Muscle layer of duodenum (tissue), 2 donors: ENCODE measurements around the gene ABHD8.

ENCODE experiments used
- H3K27ac ChIP-seq: one replicate; pipeline ENCODE4 v1.7.0; 2013; ENCODE audit warnings: mild to moderate bottlenecking, low read length
- H3K27me3 ChIP-seq: one replicate; pipeline ENCODE4 v1.7.0; 2013; ENCODE audit warnings: low read depth, mild to moderate bottlenecking, control low read depth, low read length
- H3K36me3 ChIP-seq, 2 donors: one replicate each; pipeline ENCODE4 v1.7.0; 2013; ENCODE audit warnings: low read length in 2 of 2, control low read depth in 1 of 2, mild to moderate bottlenecking in 1 of 2; ENCODE audit not compliant: insufficient read depth in 2 of 2, control insufficient read depth in 1 of 2
- H3K4me1 ChIP-seq, 2 donors: one replicate each; pipeline ENCODE4 v1.7.0; 2013; ENCODE audit warnings: low read length in 2 of 2, mild to moderate bottlenecking in 2 of 2, control low read depth in 1 of 2, moderate library complexity in 1 of 2; ENCODE audit not compliant: insufficient read depth in 2 of 2, control insufficient read depth in 1 of 2
- H3K4me3 ChIP-seq, 2 donors: one replicate each; pipeline ENCODE4 v1.7.0; 2013; ENCODE audit warnings: low read length in 2 of 2, low read depth in 1 of 2, mild to moderate bottlenecking in 1 of 2
- H3K9me3 ChIP-seq, 2 donors: one replicate each; pipeline ENCODE4 v1.7.0; 2013; ENCODE audit warnings: low read length in 2 of 2, control low read depth in 1 of 2, mild to moderate bottlenecking in 1 of 2; ENCODE audit not compliant: control insufficient read depth in 1 of 2
- donor health status: healthy.

ABHD8 gene

DNA sequence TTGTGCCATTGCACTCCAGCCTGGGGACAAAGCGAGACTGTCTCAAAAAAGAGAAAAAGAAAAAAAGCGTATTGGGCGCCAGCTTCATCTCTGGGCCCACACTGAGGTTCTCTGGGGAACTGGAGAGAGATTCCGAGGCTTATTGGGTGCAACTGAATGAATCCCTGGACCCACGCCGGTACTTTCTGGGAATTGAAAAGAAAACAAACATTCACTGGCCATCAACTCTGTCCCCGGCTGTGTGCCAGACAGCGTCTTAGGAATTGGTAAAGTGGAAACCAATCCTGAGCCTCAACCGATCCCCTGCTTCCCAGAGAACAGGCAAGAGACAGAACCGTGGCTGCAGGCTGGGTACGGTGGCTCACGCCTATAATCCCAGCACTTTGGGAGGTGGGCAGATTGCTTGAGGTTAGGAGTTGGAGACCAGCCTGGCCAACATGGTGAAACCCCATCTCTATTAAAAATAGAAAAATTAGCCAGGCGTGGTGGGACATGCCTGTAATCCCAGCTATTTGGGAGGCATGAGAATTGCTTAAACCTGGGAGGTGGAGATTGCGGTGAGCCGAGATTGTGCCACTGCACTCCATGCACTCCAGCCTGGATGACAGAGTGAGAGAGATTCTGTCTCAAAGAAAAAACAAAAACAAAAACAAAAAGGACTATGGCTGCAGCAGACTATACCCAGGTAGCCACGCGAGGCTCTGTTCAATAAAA is 22.8 kb upstream of the ABHD8 start:
- H3K36me3 ChIP-seq: peaks cover 0 to 22% of the 10 kb centered on the region in 2 donors
- no peak overlapping the region for H3K27ac ChIP-seq
- no peaks in the 10 kb centered on the region for H3K9me3 ChIP-seq
- no peak overlapping the region for H3K4me3 ChIP-seq
- H3K4me1 ChIP-seq: peaks cover 0 to 17% of the 10 kb centered on the region in 2 donors
- peaks cover 18% of the 10 kb centered on the region for H3K27me3 ChIP-seq

DNA sequence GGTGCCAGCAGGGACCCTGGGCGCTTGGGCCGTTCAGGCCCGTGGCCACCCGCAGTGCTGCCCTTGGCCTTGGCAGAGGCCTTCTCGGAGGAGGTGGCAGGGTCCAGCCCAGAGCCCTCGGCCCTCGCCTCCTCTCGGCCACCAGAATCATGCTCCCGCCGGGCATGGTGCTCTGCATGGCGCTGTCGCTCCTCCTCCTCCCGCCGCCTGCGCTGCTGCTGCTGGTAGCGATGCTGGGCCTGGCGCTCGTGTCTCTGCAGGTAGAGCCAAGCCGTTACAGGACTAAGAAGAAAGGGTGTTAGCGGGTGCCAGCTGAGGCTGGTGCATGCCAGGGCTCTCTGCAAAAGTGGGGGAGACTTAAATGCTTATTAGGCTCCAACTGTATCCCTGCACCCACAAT is 21.9 kb upstream of the ABHD8 start:
- H3K4me1 ChIP-seq: peaks cover 0 to 17% of the 10 kb centered on the region in 2 donors
- H3K27me3 ChIP-seq: peaks cover 11% of the 10 kb centered on the region
- no peak overlapping the region for H3K27ac ChIP-seq
- no peak overlapping the region for H3K4me3 ChIP-seq
- H3K36me3 ChIP-seq: peaks cover 5 to 23% of the 10 kb centered on the region in 2 donors
- no peaks in the 10 kb centered on the region for H3K9me3 ChIP-seq

DNA sequence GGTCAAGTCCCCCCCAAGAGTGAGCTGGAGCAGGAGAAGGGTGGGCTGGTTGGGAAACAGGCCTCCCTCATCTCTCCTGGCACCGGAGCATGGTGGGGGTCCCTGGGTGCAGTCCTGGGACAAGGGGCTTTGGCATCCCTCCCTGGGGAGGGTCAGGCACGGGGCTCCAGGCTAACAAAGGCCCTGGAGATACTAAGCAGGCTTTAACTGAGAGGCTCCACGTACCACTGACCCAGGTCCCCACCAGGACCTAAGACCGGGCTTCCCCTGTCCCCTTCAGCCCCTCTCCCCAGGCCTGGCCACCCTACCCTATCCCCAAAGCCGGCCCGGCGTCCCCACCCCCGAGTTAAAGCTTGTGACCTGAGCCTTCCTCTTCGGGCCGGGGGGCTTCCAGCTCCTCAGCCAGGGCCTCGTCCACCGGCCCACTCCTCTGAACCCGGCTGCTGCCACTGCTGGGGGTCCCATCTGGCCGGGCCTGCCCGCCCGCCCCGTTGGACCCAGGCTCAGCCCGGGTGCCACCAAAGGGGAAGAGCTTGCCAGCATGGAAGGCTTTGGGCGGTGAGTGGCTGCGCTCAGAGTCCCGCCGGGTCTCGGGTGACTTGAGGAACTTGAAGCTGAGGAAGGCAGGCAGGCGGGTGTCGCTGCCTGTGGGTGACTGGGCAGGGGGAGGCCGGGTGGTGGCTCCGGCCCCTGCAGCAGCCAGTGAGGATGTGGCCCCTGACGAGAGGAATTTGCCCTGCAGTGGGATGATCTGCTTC is 21.3 kb upstream of the ABHD8 start:
- H3K27me3 ChIP-seq: peaks cover 7% of the 10 kb centered on the region
- H3K36me3 ChIP-seq: peaks cover 8 to 29% of the 10 kb centered on the region in 2 donors
- no peak overlapping the region for H3K4me3 ChIP-seq
- no peaks in the 10 kb centered on the region for H3K9me3 ChIP-seq
- H3K27ac ChIP-seq: no peak overlapping the region
- peaks cover 0 to 17% of the 10 kb centered on the region in 2 donors for H3K4me1 ChIP-seq

DNA sequence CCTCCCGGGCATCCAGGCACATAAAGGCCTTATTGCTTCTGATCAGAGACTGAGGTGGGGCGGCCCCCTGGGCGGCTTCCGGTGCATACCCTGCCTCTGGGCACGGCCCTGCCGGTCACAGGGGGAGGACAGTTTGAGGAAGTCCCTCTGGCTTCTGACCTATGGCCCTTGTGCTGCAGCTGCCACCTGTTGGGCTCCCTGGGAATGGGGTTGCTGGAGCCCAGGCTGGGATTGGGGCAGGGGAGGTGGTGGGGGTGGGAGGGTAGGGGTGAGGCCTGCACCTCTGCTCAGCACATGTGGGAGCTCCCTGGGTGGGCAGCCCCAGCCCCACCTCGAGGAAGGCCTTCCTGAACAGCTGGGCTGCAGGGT is 20.7 kb upstream of the ABHD8 start:
- no peak overlapping the region for H3K27ac ChIP-seq
- no peak overlapping the region for H3K4me3 ChIP-seq

DNA sequence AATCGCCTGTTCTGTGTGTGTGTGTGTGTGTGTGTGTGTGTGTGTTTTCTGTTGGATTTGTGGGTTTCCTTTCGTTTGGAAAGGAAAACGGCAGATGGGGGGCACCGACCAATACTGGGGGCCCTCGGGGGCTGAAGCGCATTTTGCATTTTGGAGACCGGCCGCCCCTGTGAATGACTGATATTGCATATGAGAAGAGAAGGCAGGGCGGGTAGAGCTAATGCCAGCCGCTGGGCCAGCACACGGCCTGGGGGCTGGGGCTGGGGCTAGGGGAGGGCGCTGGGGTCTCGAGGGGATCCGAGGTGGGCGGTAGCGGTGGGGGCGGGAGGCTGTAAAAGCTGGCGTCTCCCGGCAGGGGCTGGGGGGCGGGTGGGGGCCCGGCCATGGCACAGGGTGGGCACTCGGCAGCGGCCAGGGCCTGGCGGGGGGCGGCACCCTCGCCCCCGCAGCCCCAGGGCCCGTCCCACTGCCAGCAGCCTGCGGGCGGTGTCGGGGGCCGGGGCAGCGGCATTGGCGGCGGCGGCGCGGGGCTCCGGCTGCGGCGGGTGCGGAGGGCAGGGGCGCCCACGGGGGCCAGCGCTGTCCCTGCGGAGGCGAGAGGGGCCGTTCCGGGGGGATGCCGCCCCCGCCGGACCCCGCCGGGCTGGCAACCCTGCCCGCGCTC is 20.2 kb upstream of the ABHD8 start:
- H3K36me3 ChIP-seq: peaks cover 8 to 37% of the 10 kb centered on the region in 2 donors

More for the DNA sequence above, 20.7 kb upstream of the ABHD8 start:
- peaks cover 8 to 35% of the 10 kb centered on the region in 2 donors for H3K36me3 ChIP-seq
- H3K4me1 ChIP-seq: peaks cover 0 to 13% of the 10 kb centered on the region in 2 donors
- peaks cover under 1% of the 10 kb centered on the region for H3K27me3 ChIP-seq
- no peaks in the 10 kb centered on the region for H3K9me3 ChIP-seq

DNA sequence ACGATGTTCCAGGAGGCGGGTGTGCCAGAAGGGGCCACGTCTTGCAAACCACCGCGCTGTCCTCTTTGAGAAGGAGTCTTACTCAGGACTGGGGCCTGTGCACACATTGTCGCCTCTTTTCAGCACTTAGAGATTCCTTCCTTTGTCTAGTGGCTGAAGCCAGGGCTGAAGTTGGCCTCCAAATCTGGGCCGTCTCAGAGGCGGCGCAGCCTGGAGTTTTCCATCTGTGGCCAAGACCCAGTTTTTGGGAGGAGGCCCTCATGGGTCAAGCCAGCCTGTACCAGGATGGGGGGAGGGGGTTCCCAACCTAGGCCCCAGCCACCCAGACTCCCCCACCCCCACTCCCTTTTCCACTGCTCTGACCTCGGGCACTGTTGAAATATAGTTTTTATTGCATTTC is 19.6 kb upstream of the ABHD8 start:
- peaks cover 0 to 4% of the 10 kb centered on the region in 2 donors for H3K4me1 ChIP-seq
- no peaks in the 10 kb centered on the region for H3K9me3 ChIP-seq
- no peak overlapping the region for H3K4me3 ChIP-seq
- H3K27ac ChIP-seq: no peak overlapping the region
- H3K36me3 ChIP-seq: peaks cover 8 to 37% of the 10 kb centered on the region in 2 donors
- H3K27me3 ChIP-seq: no peaks in the 10 kb centered on the region

More for the DNA sequence above, 20.2 kb upstream of the ABHD8 start:
- Histone ChIP-seq H3K9me3 (no peaks in the 10 kb centered on the region), H3K27me3 (no peaks in the 10 kb centered on the region), H3K4me1 (peaks cover 0 to 8% of the 10 kb centered on the region in 2 donors), H3K4me3 (no peak overlapping the region), H3K27ac (no peak overlapping the region)

DNA sequence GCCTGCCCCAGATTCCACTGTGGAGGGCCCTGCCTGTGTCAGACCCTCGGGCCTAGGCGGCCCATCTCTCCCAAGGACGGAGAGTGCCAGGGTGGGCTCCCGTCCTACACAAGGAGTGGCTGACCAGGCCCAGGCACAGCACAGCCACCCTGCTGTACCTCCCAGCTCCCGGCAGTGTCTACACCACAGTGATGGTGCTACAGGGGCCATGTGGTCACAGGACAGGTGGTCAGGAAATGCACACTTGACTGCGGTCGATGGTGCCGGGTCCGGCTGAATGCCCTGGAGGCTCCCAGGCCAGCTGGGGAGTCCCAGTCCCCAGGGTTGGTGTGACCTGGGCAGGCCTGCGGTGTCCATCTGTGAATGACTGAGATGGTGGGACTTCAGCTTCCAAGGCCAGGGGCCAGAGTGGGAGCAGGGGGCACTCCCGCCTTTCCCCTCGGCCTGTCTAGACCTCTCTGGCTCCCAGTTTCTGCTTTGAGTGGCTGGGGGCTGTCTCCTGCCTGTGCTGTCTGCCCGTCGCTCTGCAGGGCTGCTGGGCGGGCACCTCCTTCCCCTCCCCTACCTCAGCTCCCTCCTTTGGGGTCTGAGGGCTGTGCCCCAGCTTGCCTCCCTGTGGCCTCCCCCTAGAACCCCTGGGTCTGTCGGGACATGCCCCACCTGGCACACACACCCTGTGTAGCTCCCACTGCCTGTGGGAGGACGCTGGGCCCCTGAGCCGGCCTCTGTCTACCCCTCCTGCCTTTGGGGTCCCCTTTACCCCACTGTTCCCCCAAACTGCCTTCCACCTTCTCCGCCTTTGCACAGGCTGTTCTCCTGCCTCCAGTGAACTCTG is 18.6 kb upstream of the ABHD8 start:
- Histone ChIP-seq H3K27me3 (no peaks in the 10 kb centered on the region), H3K4me1 (peaks cover 0 to 4% of the 10 kb centered on the region in 2 donors), H3K27ac (no peak overlapping the region), H3K36me3 (peaks cover 8 to 37% of the 10 kb centered on the region in 2 donors), H3K9me3 (no peaks in the 10 kb centered on the region), H3K4me3 (no peak overlapping the region)

DNA sequence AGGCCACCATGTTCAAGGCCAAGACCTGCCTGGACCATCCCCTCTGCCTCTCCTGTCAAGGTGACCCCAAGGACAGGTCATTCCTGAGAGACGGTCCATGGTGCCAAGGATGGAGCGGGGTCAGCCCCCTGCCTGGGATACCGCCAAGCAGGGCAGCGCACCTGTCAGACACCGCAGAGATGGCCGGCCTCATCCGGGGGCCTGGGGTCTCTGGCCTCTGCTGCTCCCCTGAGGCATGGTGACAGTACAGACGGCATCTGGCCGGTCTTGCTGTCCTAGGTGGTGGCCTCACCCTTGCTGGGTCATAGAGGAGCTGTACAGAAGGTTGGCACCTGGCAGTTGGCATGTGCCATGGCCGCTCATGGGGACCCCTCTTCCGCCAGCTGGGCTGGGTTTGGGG is 17.2 kb upstream of the ABHD8 start:
- Histone ChIP-seq H3K9me3 (no peaks in the 10 kb centered on the region), H3K4me3 (no peak overlapping the region), H3K27me3 (no peaks in the 10 kb centered on the region), H3K27ac (no peak overlapping the region), H3K36me3 (peaks cover 8 to 43% of the 10 kb centered on the region in 2 donors), H3K4me1 (peaks cover 0 to 4% of the 10 kb centered on the region in 2 donors)

DNA sequence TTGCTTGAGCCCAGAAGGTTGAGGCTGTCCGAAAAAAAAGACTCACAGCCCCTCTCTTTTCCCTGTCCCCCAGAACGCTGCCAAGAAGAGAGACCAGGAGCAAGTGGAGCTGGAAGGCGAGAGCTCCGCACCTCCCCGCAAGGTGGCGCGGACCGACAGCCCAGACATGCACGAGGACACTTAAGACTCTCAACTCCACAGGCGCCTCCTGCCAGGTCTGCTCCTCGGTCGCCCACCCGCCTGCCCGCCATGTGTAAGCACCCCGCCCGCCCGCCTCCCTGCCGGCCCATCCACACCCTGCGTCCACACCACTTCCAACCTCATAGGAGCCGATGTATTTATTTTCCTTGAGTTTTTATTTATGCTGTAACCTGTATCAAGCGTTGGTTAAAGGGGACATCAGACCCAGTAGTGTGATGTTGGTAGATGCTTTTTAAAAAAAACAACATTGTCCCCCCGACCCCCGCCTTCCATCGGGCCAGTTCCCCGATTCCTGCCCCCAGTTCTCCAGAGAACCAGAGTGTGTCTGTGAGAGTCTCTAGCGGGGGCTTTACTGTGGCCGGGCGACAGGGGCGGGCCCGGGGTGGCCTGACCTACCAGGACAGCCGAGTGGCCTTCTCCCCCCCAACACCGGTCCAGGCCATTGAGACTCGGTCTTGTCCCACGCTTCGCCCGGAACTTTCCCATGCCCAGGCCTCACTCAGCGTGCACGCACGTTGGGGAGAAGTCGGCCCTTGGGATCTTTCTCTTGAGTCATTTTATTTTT is 16.4 kb upstream of the ABHD8 start:
- peaks cover 0 to 4% of the 10 kb centered on the region in 2 donors for H3K4me1 ChIP-seq
- no peak overlapping the region for H3K27ac ChIP-seq
- no peaks in the 10 kb centered on the region for H3K27me3 ChIP-seq
- H3K36me3 ChIP-seq: peaks cover 9 to 46% of the 10 kb centered on the region in 2 donors
- no peak overlapping the region for H3K4me3 ChIP-seq
- H3K9me3 ChIP-seq: no peaks in the 10 kb centered on the region

DNA sequence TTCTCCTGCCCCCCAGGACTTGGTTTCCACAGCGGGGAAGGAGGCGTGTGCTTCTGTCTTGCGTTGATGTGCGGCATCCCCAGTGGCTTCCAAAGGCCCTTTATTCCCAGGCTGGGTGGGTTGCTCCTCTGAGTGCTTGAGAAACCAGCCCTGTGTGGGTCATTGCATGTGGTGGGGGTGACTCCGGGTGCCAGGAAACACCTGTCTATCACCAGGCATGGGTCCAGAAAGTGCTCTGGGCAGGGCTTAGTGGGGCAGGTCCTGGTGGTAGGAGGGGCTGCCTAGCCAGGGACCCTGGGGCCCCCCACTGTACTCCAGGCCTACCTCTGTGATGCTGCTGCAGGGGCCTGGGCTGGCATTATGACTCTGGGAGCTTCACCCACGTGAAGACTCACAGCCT is 15.7 kb upstream of the ABHD8 start:
- no peak overlapping the region for H3K27ac ChIP-seq
- H3K4me3 ChIP-seq: no peak overlapping the region
- peaks cover 0 to 4% of the 10 kb centered on the region in 2 donors for H3K4me1 ChIP-seq
- H3K9me3 ChIP-seq: no peaks in the 10 kb centered on the region
- no peaks in the 10 kb centered on the region for H3K27me3 ChIP-seq
- peaks cover 16 to 53% of the 10 kb centered on the region in 2 donors for H3K36me3 ChIP-seq
